GM21619 (cell line): ENCODE measurements around the gene ASCL5.

ENCODE experiments used
- ATAC-seq: cut with Tn5 transposase; IDR thresholded peaks from one replicate; pipeline ENCODE4 v1.9.1; 2021; ENCODE audit not compliant: unreplicated experiment

The ASCL5 gene

GRCh38 chr1:201137024-201137392 lies 10.0 kb upstream of the ASCL5 start:
- ATAC-seq, result no peak

- ATAC-seq, result no peak
These were observed 9.5 kb upstream of the ASCL5 start for GRCh38 chr1:201136355-201137023.

- ATAC-seq, result no peak
These were observed 7.4 kb upstream of the ASCL5 start for GRCh38 chr1:201134405-201134804.

- no peak for ATAC-seq
These were observed 4.4 kb upstream of the ASCL5 start for GRCh38 chr1:201131398-201131797.

GRCh38 chr1:201128962-201129361 lies 2.0 kb upstream of the ASCL5 start:
- no peak for ATAC-seq

- ATAC-seq, result no peak
These were observed 1.5 kb upstream of the ASCL5 start for GRCh38 chr1:201128476-201128875.

GRCh38 chr1:201127755-201128455 lies 921 bp upstream of the ASCL5 start:
- no peak for ATAC-seq

GRCh38 chr1:201126463-201126831 lies 537 bp downstream of the ASCL5 start:
- ATAC-seq, result no peak

- no peak for ATAC-seq
These were observed 1.2 kb downstream of the ASCL5 start for GRCh38 chr1:201125800-201126199.

GRCh38 chr1:201125019-201125418 lies 2.0 kb downstream of the ASCL5 start:
- no peak for ATAC-seq

- no peak for ATAC-seq
These were observed 3.1 kb downstream of the ASCL5 start for GRCh38 chr1:201123866-201124265.

GRCh38 chr1:201122321-201122957 lies 4.5 kb downstream of the ASCL5 start:
- no peak for ATAC-seq

- no peak for ATAC-seq
These were observed 7.5 kb downstream of the ASCL5 start for GRCh38 chr1:201119206-201120197.

GRCh38 chr1:201116091-201116490 lies 10.9 kb downstream of the ASCL5 start:
- ATAC-seq, result no peak

GRCh38 chr1:201115390-201115937 lies 11.5 kb downstream of the ASCL5 start:
- no peak for ATAC-seq

GRCh38 chr1:201114245-201115131 lies 12.5 kb downstream of the ASCL5 start:
- peak; percentile 90 for ATAC-seq

GRCh38 chr1:201113451-201114244 lies 13.3 kb downstream of the ASCL5 start:
- ATAC-seq, result no peak

GRCh38 chr1:201112926-201113325 lies 14.1 kb downstream of the ASCL5 start:
- no peak for ATAC-seq

- no peak for ATAC-seq
These were observed 14.7 kb downstream of the ASCL5 start, which contains the start of gene CACNA1S for GRCh38 chr1:201112173-201112731. TSS of gene CACNA1S (minus strand) at chr1:201112426. CDS start at chr1:201112339, 87 bp downstream.
